ENCODE data around the gene CCDC80. TPM values are rescaled to one million over a fixed set of nuclear protein-coding genes. Genes with fewer than 3 reads are reported as not detected.

CCDC80 gene
- total RNA-seq, 1 donor from 2014 or later = 160 TPM

GRCh38 chr3:112607863-112608262 is 33.1 kb downstream of the CCDC80 start:
- no peak for TF ChIP-seq CTCF (IDR thresholded peaks at IDR 0.05)
- Histone ChIP-seq H3K27me3 (no peaks in the 10 kb centered on the region), H3K4me3 (no peak overlapping the region), H3K36me3 (peaks cover 0 to 15% of the 10 kb centered on the region in 2 donors), H3K9me3 (no peaks in the 10 kb centered on the region), H3K27ac (no peak overlapping the region), H3K4me1 (no peaks in the 10 kb centered on the region)
- no peak for DNase-seq (ENCODE audit: low spot score in 2 of 2)
- intact Hi-C loops (cut with DNase I) = no loop called here

GRCh38 chr3:112606098-112606497 is 34.8 kb downstream of the CCDC80 start:
- DNase-seq (ENCODE audit: low spot score in 2 of 2) = no peak
- Histone ChIP-seq H3K27ac (no peak overlapping the region), H3K4me1 (no peaks in the 10 kb centered on the region), H3K36me3 (peaks cover 0 to 15% of the 10 kb centered on the region in 2 donors), H3K27me3 (no peaks in the 10 kb centered on the region), H3K4me3 (no peak overlapping the region), H3K9me3 (no peaks in the 10 kb centered on the region)
- intact Hi-C loops (cut with DNase I) = no loop called here
- no peak for TF ChIP-seq CTCF (IDR thresholded peaks at IDR 0.05)

- DNase-seq (ENCODE audit: low spot score in 2 of 2) = peak in 1 of 2 donors; percentile 67
- intact Hi-C loops (cut with DNase I) = no loop called here
- TF ChIP-seq CTCF (IDR thresholded peaks at IDR 0.05) = no peak
- no peak overlapping the region for H3K27ac ChIP-seq
- no peaks in the 10 kb centered on the region for H3K9me3 ChIP-seq
- peaks cover 0 to 15% of the 10 kb centered on the region in 2 donors for H3K36me3 ChIP-seq
- no peaks in the 10 kb centered on the region for H3K27me3 ChIP-seq
- H3K4me3 ChIP-seq = no peak overlapping the region
- H3K4me1 ChIP-seq = no peaks in the 10 kb centered on the region
Observed at GRCh38 chr3:112605285-112605684, 35.7 kb downstream of the CCDC80 start.

GRCh38 chr3:112604536-112604935 is 36.4 kb downstream of the CCDC80 start:
- Histone ChIP-seq H3K27ac (no peak overlapping the region), H3K36me3 (peaks cover 0 to 10% of the 10 kb centered on the region in 2 donors), H3K4me1 (no peaks in the 10 kb centered on the region), H3K27me3 (no peaks in the 10 kb centered on the region), H3K4me3 (no peak overlapping the region), H3K9me3 (no peaks in the 10 kb centered on the region)
- TF ChIP-seq CTCF (IDR thresholded peaks at IDR 0.05) = no peak
- intact Hi-C loops (cut with DNase I) = no loop called here
- DNase-seq (ENCODE audit: low spot score in 2 of 2) = no peak

GRCh38 chr3:112602217-112602838 is 38.6 kb downstream of the CCDC80 start:
- no peak overlapping the region for H3K4me3 ChIP-seq
- no peaks in the 10 kb centered on the region for H3K27me3 ChIP-seq
- no peaks in the 10 kb centered on the region for H3K4me1 ChIP-seq
- no peak for DNase-seq (ENCODE audit: low spot score in 2 of 2)
- intact Hi-C loops (cut with DNase I) = no loop called here
- H3K36me3 ChIP-seq = peaks cover 0 to 10% of the 10 kb centered on the region in 2 donors
- no peak overlapping the region for H3K27ac ChIP-seq
- no peak for TF ChIP-seq CTCF (IDR thresholded peaks at IDR 0.05)
- no peaks in the 10 kb centered on the region for H3K9me3 ChIP-seq

- no peak for DNase-seq (ENCODE audit: low spot score in 2 of 2)
- no peaks in the 10 kb centered on the region for H3K27me3 ChIP-seq
- H3K36me3 ChIP-seq = no peaks in the 10 kb centered on the region
- TF ChIP-seq CTCF (IDR thresholded peaks at IDR 0.05) = no peak
- H3K4me3 ChIP-seq = no peak overlapping the region
- H3K9me3 ChIP-seq = no peaks in the 10 kb centered on the region
- H3K4me1 ChIP-seq = no peaks in the 10 kb centered on the region
- intact Hi-C loops (cut with DNase I) = no loop called here
- no peak overlapping the region for H3K27ac ChIP-seq
Observed at GRCh38 chr3:112598731-112599130, 42.2 kb downstream of the CCDC80 start.
